ENCODE measurements around the gene PCDHB4.
"Not testable (repeated sequence)": the region's sequence is repeated elsewhere in the genome, so short reads cannot be mapped to it uniquely, and the experiment has no call there.

GRCh38 chr5:141137346-141137745, 15.7 kb downstream of the PCDHB4 start:
- not testable (repeated sequence) for TF ChIP-seq CTCF (conservative IDR thresholded peaks at IDR 0.05; ENCODE audit: low read length); EZH2phosphoT487 (IDR thresholded peaks at IDR 0.05; ENCODE audit: borderline replicate concordance, low read depth, low read length)

All from OCI-LY7 (cell line).